Spleen (tissue), 7 donors: ENCODE data around the gene NDRG3.

Experiments
- CTCF ChIP-seq, 11 experiments: fragments of 200-600 bp in 7 of 11; fragments of 450-650 bp in 4 of 11; sonication (generic) in 4 of 11; IDR thresholded peaks in 8 of 11; conservative IDR thresholded peaks in 3 of 11; 1 replicate in 7 of 11; 2 replicates in 4 of 11; pipeline versions ENCODE4 v1.4.0 to v1.8.0; 2016 to 2021; ENCODE audit warnings: antibody characterized with exemption in 11 of 11, inconsistent platforms in 4 of 11, mild to moderate bottlenecking in 1 of 11
- POLR2A ChIP-seq, 3 donors: fragments of 450-650 bp; IDR thresholded peaks; one replicate each; pipeline ENCODE4 v1.5.1; 2017; ENCODE audit warnings: antibody characterized with exemption in 3 of 3, mild to moderate bottlenecking in 1 of 3
- POLR2AphosphoS5 ChIP-seq, 3 donors: sonication (generic); formaldehyde crosslinking; IDR thresholded peaks; one replicate each; pipeline ENCODE4 v1.5.1; 2017; ENCODE audit warnings: antibody characterized with exemption in 3 of 3
- donor health status: DM: no; HTN: no; CAD: no; lungs with moderate emphysema.
- donor health status: DM: no; HTN: no; CAD: no.
- donor health status: DM: no; HTN: no; CAD: no.

DNA sequence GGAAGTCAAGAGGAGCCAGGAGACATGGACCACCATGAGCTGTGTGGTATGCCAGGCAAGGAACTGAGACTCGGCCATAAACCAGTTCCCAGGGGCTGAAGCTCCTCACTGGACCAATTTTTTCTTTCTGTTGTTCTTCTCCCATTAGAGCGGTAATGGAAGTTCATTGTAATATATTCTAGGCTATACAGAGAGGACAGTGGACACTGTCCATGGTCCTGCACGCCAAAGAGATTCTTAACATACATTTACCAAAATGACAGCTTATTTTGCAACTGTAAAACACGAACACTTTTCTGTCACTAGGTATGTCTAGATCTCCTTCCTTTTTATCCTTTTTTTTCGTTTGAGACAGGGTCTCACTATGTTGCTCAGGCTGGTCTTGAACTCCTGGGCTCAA lies 40.8 kb upstream of the NDRG3 start:
- TF ChIP-seq CTCF (IDR thresholded peaks at IDR 0.05 in 8 of 11, conservative IDR thresholded peaks at IDR 0.05 in 3 of 11) (no peak), POLR2AphosphoS5 (IDR thresholded peaks at IDR 0.05) (no peak), POLR2A (IDR thresholded peaks at IDR 0.05) (no peak)
